BLaER1 treated with 17β-estradiol and CSF1 and Interleukin-3, amounts not matched to agents 10 nM and 100 nM (cell line): ENCODE data around the gene TRAF7.
"Not testable (repeated sequence)": the region's sequence is repeated elsewhere in the genome, so short reads cannot be mapped to it uniquely, and the experiment has no call there.

Experiments used
- H3K27ac ChIP-seq, 11 experiments: shearing (Covaris generic); formaldehyde crosslinking; 2 replicates each; pipeline ENCODE4 v1.8.1; 2022
- H3K27me3 ChIP-seq, 11 experiments: shearing (Covaris generic); formaldehyde crosslinking; 2 replicates each; pipeline ENCODE4 v1.8.1; 2022
- H3K36me3 ChIP-seq, 11 experiments: shearing (Covaris generic); formaldehyde crosslinking; 2 replicates each; pipeline ENCODE4 v1.8.1; 2022
- H3K4me1 ChIP-seq, 10 experiments: shearing (Covaris generic); formaldehyde crosslinking; 2 replicates each; pipeline ENCODE4 v1.8.1; 2022
- H3K4me2 ChIP-seq, 11 experiments: shearing (Covaris generic); formaldehyde crosslinking; 2 replicates each; pipeline ENCODE4 v1.8.1; 2022
- H3K4me3 ChIP-seq, 10 experiments: shearing (Covaris generic); formaldehyde crosslinking; 2 replicates each; pipeline ENCODE4 v1.8.1; 2022
- H3K9ac ChIP-seq, 11 experiments: shearing (Covaris generic); formaldehyde crosslinking; 2 replicates each; pipeline ENCODE4 v1.8.1; 2022
- H3K9me3 ChIP-seq, 11 experiments: shearing (Covaris generic); formaldehyde crosslinking; replicated peaks in 1 of 11; 2 replicates each; pipeline ENCODE4 v1.8.1; 2022
- H4K20me1 ChIP-seq, 11 experiments: shearing (Covaris generic); formaldehyde crosslinking; 2 replicates each; pipeline ENCODE4 v1.8.1; 2022
- Cebpa-rat ChIP-seq, 11 experiments: shearing (Covaris generic); IDR thresholded peaks; 2 replicates each; pipeline ENCODE4 v1.8.1; 2022

Gene TRAF7

DNA sequence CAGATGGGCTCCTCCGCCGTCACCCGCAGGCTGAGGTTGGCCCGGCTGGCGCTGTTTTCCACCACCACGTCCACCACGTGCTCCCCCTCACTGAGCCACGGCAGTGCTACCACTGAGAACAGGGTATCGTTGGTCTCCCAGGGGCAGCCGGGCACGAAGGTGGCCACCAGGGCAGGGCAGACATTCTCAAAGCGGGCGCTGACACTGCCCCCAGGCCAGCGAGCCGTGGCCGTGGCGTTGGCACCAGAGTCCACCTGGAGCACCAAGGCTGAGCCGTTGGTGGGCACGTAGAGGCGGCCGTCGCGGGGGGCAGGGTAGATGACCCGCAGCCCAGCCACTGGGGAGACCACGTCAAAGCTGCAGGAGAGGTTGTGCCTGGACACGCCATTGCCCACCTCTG is 41.4 kb upstream of the TRAF7 start:
- not testable (repeated sequence) for H3K27ac ChIP-seq, H3K27me3 ChIP-seq, H3K9ac ChIP-seq, H3K9me3 ChIP-seq, H3K4me3 ChIP-seq, H3K4me1 ChIP-seq, H3K4me2 ChIP-seq
- Histone ChIP-seq H4K20me1 (peaks cover 0 to 84% (median 11%) of the 10 kb centered on the region in 11 experiments; a peak in 13 of 22 replicates), H3K36me3 (peaks cover 0 to 58% (median 31%) of the 10 kb centered on the region in 11 experiments; a peak in 19 of 22 replicates)

DNA sequence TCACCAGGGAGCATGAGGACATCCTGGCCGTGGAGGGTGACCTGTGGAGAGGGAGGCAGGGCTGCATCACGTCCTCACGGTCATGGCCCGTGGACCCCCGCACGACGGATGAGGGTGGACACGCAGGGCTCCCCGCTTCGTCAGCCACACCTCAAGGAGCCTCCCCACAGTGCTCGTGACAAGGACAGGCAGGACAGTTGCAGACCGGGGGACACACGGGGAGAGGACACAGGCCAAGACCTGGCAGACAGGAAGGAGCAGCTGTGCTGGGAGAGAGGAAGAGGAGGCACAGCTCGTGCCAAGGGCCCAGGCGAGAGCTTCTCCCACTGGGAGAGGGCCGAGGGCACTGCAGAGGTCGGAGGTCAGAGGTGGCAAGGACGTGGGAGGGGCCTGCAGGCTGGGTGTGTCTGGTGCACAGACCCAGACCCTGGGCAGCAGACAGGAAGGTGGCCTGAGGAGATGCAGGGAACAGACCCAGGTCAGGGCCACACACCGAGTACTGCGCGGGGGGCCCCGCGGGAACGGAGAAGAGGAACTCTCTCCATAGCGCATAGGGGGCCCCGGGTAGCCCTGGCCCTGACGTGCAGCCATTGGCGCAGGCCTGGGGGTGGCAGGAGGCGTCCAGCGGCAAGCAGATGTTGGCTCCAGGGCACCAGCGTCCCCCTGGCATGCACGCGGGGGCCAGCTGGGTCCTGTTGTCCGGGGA is 40.5 kb upstream of the TRAF7 start:
- Histone ChIP-seq H3K36me3 (peaks cover 0 to 50% (median 24%) of the 10 kb centered on the region in 11 experiments; a peak in 19 of 22 replicates), H4K20me1 (peaks cover 0 to 81% (median 14%) of the 10 kb centered on the region in 11 experiments; a peak in 13 of 22 replicates)
- not testable (repeated sequence) for H3K4me3 ChIP-seq, H3K9ac ChIP-seq, H3K27ac ChIP-seq, H3K9me3 ChIP-seq, H3K27me3 ChIP-seq, H3K4me1 ChIP-seq, H3K4me2 ChIP-seq

DNA sequence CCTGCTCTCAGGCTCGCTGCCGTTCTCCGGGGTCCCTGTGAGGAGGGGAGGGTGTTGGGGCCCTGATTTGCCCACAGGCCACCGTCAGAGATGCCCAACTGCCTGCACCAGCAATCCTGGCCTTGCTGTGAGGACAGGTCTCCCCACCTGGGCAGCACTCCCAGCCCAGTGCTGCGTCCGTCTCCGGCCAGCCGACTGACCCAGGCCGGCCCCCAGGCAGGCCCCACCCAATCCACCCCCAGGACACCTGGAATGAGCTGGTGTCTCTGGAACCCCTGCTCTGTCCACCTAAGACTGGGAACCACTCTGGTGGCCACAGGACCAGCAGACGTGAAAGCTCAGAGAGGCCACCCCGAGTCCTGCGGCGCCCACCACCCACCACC is 40.0 kb upstream of the TRAF7 start:
- no peak for TF ChIP-seq Cebpa-rat (IDR thresholded peaks at IDR 0.05)
- Histone ChIP-seq H3K36me3 (peaks cover 0 to 45% (median 19%) of the 10 kb centered on the region in 11 experiments; a peak in 18 of 22 replicates), H3K4me1 (no peaks in the 10 kb centered on the region; a peak in 1 of 20 replicates), H3K9me3 (no peaks in the 10 kb centered on the region), H3K4me3 (no peak overlapping the region), H3K4me2 (no peak overlapping the region), H3K27ac (no peak overlapping the region), H3K9ac (no peak overlapping the region), H3K27me3 (no peaks in the 10 kb centered on the region), H4K20me1 (peaks cover 5 to 79% (median 19%) of the 10 kb centered on the region in 11 experiments; a peak in 19 of 22 replicates)

DNA sequence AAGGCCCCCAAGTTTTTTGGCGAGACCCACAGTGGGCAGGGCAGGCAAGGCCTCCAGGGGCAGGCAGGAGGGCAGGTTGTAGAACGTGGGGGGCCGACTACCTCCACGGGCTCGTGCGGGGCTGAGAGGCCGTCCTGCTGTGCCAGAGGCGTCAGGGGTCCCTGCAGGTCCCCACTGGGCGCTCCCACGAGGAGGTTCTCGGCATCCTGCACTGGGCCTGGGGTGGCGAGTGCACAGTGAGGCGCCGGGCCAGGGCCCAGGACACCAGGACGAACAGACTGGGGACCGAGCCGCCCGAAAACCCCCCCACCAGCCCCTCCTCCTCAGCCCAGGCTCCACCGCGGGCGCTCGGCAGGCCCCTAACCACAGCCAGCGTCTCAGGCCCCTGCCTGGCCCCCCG is 39.2 kb upstream of the TRAF7 start:
- not testable (repeated sequence) for H3K9ac ChIP-seq, H3K4me2 ChIP-seq, H3K4me1 ChIP-seq, H3K9me3 ChIP-seq, H3K4me3 ChIP-seq, H3K27me3 ChIP-seq, H3K27ac ChIP-seq
- Histone ChIP-seq H4K20me1 (peaks cover 13 to 79% (median 28%) of the 10 kb centered on the region in 11 experiments; a peak in 20 of 22 replicates), H3K36me3 (peaks cover 0 to 36% (median 11%) of the 10 kb centered on the region in 11 experiments; a peak in 15 of 22 replicates)

DNA sequence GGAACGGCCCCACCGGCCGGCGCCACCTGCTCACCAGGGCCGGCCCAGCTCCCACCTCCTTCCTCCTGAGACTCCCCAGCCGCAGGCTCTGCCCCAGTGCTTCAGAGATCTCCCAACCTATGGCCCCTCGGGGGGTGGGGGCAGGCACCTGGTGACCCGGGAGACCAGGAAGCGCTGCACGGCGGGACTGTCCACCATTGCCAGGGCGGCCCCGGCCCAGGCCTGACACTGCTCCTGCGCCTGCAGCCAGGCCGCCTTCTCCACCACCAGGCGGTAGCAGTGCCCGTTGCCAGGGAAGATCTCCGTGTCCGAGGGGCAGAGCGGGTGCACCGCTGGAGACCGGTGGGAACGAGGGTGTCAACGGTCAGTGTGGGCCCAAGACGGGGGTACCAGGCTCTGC is 38.2 kb upstream of the TRAF7 start:
- not testable (repeated sequence) for H3K9me3 ChIP-seq, H3K4me2 ChIP-seq, H3K4me3 ChIP-seq, H3K27me3 ChIP-seq, H3K9ac ChIP-seq, H3K27ac ChIP-seq
- peaks cover 22 to 82% (median 37%) of the 10 kb centered on the region in 11 experiments; a peak in 20 of 22 replicates for H4K20me1 ChIP-seq
- peaks cover 0 to 10% (median 2%) of the 10 kb centered on the region in 10 experiments; a peak in 7 of 20 replicates for H3K4me1 ChIP-seq
- peaks cover 0 to 27% (median 6%) of the 10 kb centered on the region in 11 experiments; a peak in 12 of 22 replicates for H3K36me3 ChIP-seq

DNA sequence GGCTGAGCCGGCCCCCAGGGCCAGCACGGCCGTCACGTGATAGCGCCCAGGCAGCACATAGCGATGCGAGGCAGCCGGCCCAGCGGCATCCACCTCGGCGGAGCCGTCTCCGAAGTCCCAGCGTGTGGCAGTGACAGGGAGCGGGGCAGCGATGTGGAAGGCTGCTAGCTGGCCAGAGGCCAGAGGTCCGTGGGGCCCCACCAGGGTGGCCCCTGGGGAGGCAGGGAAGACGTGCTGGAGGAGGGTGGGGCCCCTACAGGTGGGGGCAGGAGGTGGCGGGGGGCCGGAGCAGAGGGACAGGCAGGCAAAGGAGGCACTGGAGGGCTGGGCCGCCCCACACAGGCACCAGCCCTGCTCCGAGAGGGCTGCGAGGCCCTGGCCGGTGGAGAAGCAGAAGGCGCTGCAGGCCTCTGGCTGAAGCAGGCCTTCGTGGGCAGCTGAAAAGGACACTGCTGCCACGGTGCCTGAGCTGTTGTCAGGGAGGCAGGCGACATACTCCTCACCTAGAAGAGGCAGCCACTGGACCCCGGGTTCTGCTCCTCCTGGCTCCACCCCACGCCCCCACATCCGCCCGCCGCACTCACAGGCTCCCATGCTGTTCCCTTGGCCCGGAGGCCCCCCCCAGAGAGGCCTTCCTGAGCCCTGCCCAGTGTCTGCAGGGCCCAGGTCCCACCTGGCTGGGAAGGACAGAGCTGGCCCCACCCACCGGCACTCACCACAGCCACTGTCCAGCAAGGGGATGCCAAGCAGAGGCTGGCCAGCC is 37.4 kb upstream of the TRAF7 start:
- H3K27me3 ChIP-seq, H3K9ac ChIP-seq, H3K4me3 ChIP-seq, H3K4me2 ChIP-seq, H3K9me3 ChIP-seq, H3K27ac ChIP-seq: not testable (repeated sequence)
- Histone ChIP-seq H4K20me1 (peaks cover 29 to 90% (median 44%) of the 10 kb centered on the region in 11 experiments; a peak in 20 of 22 replicates), H3K4me1 (peaks cover 0 to 13% (median 2%) of the 10 kb centered on the region in 10 experiments; a peak in 7 of 20 replicates), H3K36me3 (peaks cover 0 to 27% (median 6%) of the 10 kb centered on the region in 11 experiments; a peak in 12 of 22 replicates)

DNA sequence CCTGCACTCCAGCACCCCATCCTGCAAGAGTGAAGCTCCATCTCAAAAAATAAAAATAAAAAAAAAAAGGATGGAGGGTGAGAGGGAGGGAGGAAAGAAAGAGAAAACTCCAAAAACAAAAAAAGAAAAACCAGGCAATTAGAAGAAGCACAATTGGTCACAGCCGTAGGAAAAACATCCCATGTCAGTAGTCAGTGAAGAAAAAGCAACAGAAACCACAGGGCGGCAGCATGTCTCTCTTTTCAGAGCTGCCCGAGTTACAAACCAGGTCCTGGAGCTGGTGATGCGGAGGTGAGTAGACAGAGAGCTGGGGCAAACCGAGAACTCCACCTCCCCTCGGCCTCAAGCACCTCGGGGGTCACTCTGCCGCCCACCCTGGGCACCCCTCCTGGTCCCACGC is 34.3 kb upstream of the TRAF7 start:
- H3K27ac ChIP-seq, H3K36me3 ChIP-seq, H3K27me3 ChIP-seq, H3K9me3 ChIP-seq, H3K4me3 ChIP-seq, H3K9ac ChIP-seq: not testable (repeated sequence)
- Histone ChIP-seq H3K4me1 (peaks cover 23 to 43% (median 30%) of the 10 kb centered on the region in 10 experiments), H3K4me2 (peak overlapping the region in 2 of 11 experiments; percentile 24 to 28; a peak in 2 of 22 replicates), H4K20me1 (peaks cover 56 to 92% (median 65%) of the 10 kb centered on the region in 11 experiments; a peak in 20 of 22 replicates)

DNA sequence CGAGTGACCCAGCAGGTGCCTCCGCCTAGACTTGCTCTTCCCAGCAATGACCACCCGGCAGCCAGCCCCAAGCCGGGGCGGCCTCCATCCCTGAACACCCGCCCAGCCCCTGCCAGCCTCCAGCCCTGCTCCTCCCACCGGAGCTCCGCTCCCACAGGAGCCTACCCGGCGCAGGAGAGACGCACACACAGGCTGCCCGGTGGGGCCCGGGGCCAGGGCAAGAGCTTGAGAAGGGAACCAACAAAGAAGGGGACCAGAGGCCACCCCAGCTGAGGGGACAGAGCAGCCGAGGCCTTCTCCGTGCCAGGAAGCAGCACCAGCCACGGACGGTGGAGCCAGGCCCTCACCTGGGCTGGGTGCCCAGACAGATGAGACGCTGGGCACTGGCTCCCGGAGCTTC is 33.7 kb upstream of the TRAF7 start:
- no peak overlapping the region for H3K4me3 ChIP-seq
- H3K4me1 ChIP-seq, result peaks cover 29 to 48% (median 36%) of the 10 kb centered on the region in 10 experiments
- H4K20me1 ChIP-seq, result peaks cover 61 to 92% (median 71%) of the 10 kb centered on the region in 11 experiments; a peak in 20 of 22 replicates
- H3K4me2 ChIP-seq, result peak overlapping the region in 2 of 11 experiments; percentile 24 to 28; a peak in 3 of 22 replicates
- peaks cover 0 to 3% (median 0%) of the 10 kb centered on the region in 11 experiments; a peak in 1 of 22 replicates for H3K36me3 ChIP-seq
- H3K27ac ChIP-seq, result no peak overlapping the region
- no peaks in the 10 kb centered on the region for H3K27me3 ChIP-seq
- no peak overlapping the region for H3K9ac ChIP-seq
- no peak for TF ChIP-seq Cebpa-rat (IDR thresholded peaks at IDR 0.05)
- H3K9me3 ChIP-seq, result no peaks in the 10 kb centered on the region

DNA sequence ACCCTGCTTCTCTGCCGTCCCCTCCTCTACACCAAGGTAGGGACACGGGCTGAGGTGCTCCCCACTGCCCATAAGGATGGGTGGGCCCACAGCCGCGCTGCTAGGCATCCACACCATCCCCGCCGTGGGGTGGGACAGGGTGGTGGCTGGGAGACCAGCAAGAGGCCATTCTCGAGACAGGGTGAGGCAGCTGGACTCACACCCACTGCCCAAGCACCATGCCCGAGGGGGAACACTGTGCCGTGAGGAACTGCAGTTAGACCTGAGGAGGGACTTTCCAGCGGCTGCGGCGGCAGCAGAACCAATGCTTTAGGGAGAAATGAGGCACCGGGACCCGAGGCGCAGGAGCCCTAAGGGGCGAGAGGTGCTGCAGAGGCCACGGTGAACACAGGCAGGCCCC is 33.2 kb upstream of the TRAF7 start:
- Histone ChIP-seq H3K4me3 (no peak overlapping the region), H3K4me2 (no peak overlapping the region), H3K9me3 (no peaks in the 10 kb centered on the region), H3K4me1 (peaks cover 34 to 54% (median 41%) of the 10 kb centered on the region in 10 experiments), H3K27me3 (no peaks in the 10 kb centered on the region), H4K20me1 (peaks cover 67 to 92% (median 72%) of the 10 kb centered on the region in 11 experiments; a peak in 20 of 22 replicates), H3K27ac (no peak overlapping the region), H3K9ac (peak overlapping the region in 1 of 11 experiments; percentile 33; a peak in 2 of 22 replicates), H3K36me3 (no peaks in the 10 kb centered on the region)
- TF ChIP-seq Cebpa-rat (IDR thresholded peaks at IDR 0.05), result no peak

DNA sequence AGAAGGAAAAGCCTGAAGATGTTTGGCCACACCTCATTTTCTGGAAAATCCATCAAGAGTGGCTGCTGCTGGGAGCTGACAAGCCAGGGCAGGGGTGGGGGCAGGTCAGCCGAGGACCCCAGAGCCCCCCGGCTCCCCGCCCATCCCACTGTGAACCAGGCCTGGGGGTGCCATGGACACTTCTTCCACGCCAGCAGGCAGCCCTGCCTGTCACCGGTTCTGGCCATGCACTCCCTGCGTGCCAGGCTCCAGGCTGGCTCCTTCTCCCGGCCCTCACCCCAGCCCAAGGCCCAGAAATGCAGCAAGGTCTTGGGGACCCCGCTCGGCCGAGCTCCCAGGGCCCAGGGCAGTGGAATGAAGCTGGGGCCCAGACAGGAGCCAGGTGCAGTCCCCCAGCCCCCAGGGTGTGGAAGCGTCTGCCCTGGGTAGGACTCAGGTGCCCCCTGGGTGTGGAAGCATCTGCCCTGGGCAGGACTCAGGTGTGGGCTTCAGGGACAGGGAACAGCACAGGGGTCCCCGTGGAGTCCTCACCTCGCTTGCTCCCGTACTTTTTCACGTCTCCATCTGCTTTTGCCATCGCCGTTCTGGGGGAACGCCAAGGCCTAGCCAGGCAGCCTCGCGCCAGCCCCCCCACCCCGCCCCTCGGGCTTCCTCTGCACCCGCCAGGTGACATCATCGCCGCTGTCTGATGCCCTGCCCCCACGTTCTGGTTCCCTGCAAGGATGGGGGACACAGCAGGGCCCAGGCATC is 32.5 kb upstream of the TRAF7 start:
- Histone ChIP-seq H3K4me1 (peaks cover 37 to 56% (median 44%) of the 10 kb centered on the region in 10 experiments), H3K4me2 (peak overlapping the region in 1 of 11 experiments; percentile 90; a peak in 2 of 22 replicates), H4K20me1 (peaks cover 67 to 92% (median 74%) of the 10 kb centered on the region in 11 experiments; a peak in 20 of 22 replicates)
- not testable (repeated sequence) for H3K9ac ChIP-seq, H3K27me3 ChIP-seq, H3K36me3 ChIP-seq, H3K4me3 ChIP-seq, H3K9me3 ChIP-seq, H3K27ac ChIP-seq

DNA sequence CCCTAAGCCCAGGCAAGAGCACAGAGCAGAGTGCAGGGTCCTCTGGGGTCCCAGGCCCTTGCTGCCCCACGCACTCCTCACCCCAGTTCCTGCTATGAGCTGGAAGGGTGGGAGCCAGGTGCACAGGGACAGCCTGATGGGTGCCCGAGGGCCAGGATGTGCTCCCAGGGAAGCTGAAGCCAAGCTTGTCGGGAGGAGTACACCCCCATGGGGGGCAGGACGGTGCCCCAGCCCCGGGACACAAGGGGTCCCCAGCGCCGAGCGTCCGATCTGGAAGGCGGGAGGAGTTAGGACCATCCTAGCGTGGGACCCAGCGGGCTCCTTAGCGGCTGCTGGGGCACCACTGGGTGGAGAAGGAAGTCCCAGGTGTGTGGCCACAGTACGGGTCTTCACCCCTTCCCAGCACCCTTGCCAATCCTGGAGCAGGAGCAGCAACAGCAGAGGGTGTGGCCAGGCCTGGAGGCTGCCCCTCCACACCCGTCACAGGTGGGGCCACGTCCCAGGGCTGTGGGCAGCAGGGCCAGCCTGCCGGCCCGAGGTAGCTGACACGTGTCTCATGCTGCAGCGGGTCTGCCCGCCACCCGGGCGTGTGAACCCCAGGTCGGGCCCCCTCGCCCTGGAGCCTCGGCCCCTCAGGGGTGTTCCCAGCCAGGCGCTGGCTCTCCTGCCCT is 31.7 kb upstream of the TRAF7 start:
- H3K9ac ChIP-seq, result peak overlapping the region; percentile 47 to 79 (median 74); a peak in 20 of 22 replicates
- H3K4me2 ChIP-seq, result peak overlapping the region; percentile 82 to 94 (median 90)
- H4K20me1 ChIP-seq, result peaks cover 65 to 92% (median 80%) of the 10 kb centered on the region in 11 experiments; a peak in 20 of 22 replicates
- peak overlapping the region in 3 of 10 experiments; percentile 36 to 51 (median 42); a peak in 2 of 20 replicates for H3K4me3 ChIP-seq
- H3K4me1 ChIP-seq, result peaks cover 43 to 61% (median 50%) of the 10 kb centered on the region in 10 experiments
- not testable (repeated sequence) for H3K9me3 ChIP-seq, H3K27me3 ChIP-seq, H3K36me3 ChIP-seq
- peak overlapping the region in 10 of 11 experiments; percentile 42 to 77 (median 74); a peak in 18 of 22 replicates for H3K27ac ChIP-seq

DNA sequence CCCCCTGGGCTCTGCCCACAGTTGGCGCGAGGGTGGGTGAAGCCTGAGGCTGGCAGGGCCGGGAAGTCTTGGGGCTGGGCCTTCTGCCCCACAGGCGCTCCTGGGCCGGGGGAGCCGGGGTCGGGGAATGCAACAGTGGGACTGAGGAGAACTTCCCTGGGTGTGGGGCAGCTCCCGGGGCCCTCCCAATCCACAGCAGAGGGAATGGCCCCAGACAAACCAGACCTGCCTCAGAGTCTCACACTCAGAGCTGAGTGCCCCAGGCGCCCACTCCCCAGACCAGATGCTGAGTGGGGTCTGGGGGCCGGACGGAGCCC is 31.2 kb upstream of the TRAF7 start:
- peaks cover 48 to 66% (median 55%) of the 10 kb centered on the region in 10 experiments for H3K4me1 ChIP-seq
- not testable (repeated sequence) for H3K9me3 ChIP-seq, H3K27me3 ChIP-seq, H3K36me3 ChIP-seq
- peak overlapping the region; percentile 47 to 79 (median 74); a peak in 21 of 22 replicates for H3K9ac ChIP-seq
- peak overlapping the region in 8 of 10 experiments; percentile 28 to 59 (median 43); a peak in 13 of 20 replicates for H3K4me3 ChIP-seq
- peak overlapping the region in 10 of 11 experiments; percentile 42 to 77 (median 74); a peak in 20 of 22 replicates for H3K27ac ChIP-seq
- H4K20me1 ChIP-seq, result peaks cover 61 to 90% (median 78%) of the 10 kb centered on the region in 11 experiments; a peak in 20 of 22 replicates
- peak overlapping the region; percentile 82 to 94 (median 90) for H3K4me2 ChIP-seq
